ENCODE results near the gene HSPA12B. TPM values are rescaled to one million over a fixed set of nuclear protein-coding genes. Genes with fewer than 3 reads are reported as not detected.

The HSPA12B gene
- total and polyA plus RNA-seq, 3 donors from 2014 or later, result 8.0 to 11.1 (median 10.7) TPM

DNA sequence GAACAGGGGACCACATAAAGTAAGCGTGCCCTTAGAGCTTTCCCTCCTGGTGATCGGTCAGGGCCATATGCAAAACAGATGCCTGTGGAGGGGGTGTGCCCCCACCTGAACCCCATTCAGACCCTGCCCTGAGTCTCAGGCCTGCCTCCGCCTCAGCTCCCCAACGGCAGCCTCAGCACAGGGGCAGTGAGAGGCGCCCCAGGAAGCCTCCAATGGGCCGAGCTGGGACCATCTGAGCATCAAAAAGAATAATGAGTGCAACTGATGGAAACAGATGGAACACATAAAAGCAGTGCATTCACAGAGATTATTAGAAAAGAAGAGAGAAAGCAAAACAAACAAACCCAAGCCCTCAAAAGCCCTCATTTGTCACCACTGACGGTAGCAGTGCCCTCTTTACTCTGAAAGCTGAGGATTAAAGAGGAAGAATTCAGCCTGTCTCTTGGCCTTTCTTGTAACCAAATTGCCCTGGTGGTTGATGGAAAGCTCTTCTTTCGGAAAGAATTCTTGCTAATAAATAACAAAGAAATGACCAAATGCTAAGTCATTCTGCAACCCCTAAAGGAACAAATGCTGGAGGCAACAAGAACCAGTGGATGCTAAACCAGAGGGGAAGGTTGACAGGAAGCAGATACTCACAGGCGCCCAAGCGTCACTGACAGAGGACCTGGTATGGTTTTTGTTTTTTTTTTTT lies 28.3 kb downstream of the HSPA12B start:
- H3K27ac ChIP-seq, result no peak overlapping the region
- H3K27me3 ChIP-seq, result no peaks in the 10 kb centered on the region
- no peaks in the 10 kb centered on the region for H3K4me1 ChIP-seq
- DNase-seq, result no peak
- WGBS, 2 donors, result 76 to 83% methylated on average over 7 to 10 of the region's 10 CpGs
- intact Hi-C loops (cut with DNase I; ENCODE audit: low total_unique reads), result no loop called here
- no peaks in the 10 kb centered on the region for H3K9me3 ChIP-seq
- no peaks in the 10 kb centered on the region for H3K36me3 ChIP-seq (ENCODE audit: low read depth, missing control alignments)
- H3K4me3 ChIP-seq, result no peak overlapping the region
- no peak for TF ChIP-seq POLR2A (IDR thresholded peaks at IDR 0.05)
- TF ChIP-seq, protein P1, sequence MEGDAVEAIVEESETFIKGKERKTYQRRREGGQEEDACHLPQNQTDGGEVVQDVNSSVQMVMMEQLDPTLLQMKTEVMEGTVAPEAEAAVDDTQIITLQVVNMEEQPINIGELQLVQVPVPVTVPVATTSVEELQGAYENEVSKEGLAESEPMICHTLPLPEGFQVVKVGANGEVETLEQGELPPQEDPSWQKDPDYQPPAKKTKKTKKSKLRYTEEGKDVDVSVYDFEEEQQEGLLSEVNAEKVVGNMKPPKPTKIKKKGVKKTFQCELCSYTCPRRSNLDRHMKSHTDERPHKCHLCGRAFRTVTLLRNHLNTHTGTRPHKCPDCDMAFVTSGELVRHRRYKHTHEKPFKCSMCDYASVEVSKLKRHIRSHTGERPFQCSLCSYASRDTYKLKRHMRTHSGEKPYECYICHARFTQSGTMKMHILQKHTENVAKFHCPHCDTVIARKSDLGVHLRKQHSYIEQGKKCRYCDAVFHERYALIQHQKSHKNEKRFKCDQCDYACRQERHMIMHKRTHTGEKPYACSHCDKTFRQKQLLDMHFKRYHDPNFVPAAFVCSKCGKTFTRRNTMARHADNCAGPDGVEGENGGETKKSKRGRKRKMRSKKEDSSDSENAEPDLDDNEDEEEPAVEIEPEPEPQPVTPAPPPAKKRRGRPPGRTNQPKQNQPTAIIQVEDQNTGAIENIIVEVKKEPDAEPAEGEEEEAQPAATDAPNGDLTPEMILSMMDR (IDR thresholded peaks at IDR 0.05), result no peak

DNA sequence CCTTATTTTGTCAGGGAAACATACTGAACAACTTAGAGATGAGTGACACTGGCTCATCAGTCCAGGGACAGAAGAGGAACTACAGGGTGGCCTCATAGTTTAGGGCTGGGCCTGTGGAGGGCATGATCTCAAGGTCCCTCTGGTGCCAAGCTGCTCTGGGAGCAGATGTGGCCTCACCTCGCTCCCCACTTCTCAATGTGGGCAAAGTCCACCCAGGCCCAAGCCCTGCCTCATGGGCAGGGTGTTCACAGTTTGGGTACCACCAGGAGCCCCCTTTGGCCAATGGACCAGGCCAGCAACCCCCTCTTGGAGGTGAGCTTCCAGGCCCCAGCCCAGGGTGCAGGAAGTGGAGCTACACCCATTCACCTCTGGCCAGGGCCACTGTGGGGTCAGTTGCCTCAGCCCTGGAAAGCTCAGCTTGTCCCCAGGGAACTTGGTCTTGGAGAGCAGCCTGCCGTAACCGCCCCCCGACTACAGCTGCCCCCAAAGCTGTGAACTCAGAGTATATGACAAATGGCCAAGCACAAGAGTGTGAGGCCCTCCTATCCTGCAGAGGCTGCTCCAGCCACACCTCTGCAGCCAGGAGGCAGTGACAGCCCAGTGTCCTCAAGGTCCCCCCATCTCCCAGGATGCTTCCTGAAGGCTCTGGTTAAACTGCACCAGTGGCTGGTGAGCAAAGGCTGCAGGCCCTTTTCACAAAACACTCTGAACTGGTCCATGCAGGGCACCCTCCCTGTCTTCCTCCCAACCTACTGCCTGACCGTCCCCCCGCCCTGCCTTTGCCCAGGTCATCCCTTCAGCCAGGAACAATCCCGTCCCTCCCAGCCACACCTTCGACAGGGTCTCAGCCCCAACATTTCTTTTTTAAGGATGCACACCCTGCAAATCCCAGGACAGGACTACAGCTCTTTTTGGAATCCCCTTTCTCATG lies 31.5 kb downstream of the HSPA12B start:
- H3K27me3 ChIP-seq, result no peaks in the 10 kb centered on the region
- H3K4me3 ChIP-seq, result no peak overlapping the region
- H3K4me1 ChIP-seq, result peaks cover 8% of the 10 kb centered on the region
- DNase-seq, result no peak
- no peaks in the 10 kb centered on the region for H3K9me3 ChIP-seq
- no peak overlapping the region for H3K27ac ChIP-seq
- WGBS, 2 donors, result 78 to 92% methylated on average over 5 to 8 of the region's 8 CpGs
- no peaks in the 10 kb centered on the region for H3K36me3 ChIP-seq (ENCODE audit: low read depth, missing control alignments)
- TF ChIP-seq, protein P1 (IDR thresholded peaks at IDR 0.05), result no peak
- TF ChIP-seq POLR2A (IDR thresholded peaks at IDR 0.05), result no peak
- intact Hi-C loops (cut with DNase I; ENCODE audit: low total_unique reads), result no loop called here

DNA sequence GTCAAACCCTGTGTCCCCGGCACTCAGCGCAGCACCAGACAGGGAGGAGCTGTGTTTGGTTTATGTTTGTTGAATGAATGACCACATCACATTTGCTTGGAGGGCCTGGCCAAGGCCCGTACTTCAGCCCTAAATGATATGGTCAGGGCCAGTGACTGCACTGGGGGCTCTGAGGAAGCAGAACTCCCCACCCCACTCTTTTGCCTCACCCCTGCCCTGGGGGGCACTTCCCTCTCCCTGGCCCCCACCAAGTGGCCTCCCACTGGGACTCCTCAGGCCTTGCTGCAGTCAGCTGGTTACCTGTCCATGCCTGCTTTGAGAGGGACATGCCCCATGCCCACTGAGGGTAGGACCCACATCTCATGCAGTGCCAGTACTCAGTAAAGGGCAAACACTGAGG lies 32.2 kb downstream of the HSPA12B start:
- H3K4me1 ChIP-seq, result peaks cover 8% of the 10 kb centered on the region
- H3K36me3 ChIP-seq (ENCODE audit: low read depth, missing control alignments), result no peaks in the 10 kb centered on the region
- no peak for DNase-seq
- TF ChIP-seq, protein P1 (IDR thresholded peaks at IDR 0.05), result no peak
- TF ChIP-seq POLR2A (IDR thresholded peaks at IDR 0.05), result no peak
- H3K27ac ChIP-seq, result no peak overlapping the region
- H3K9me3 ChIP-seq, result no peaks in the 10 kb centered on the region
- intact Hi-C loops (cut with DNase I; ENCODE audit: low total_unique reads), result no loop called here
- no peak overlapping the region for H3K4me3 ChIP-seq
- 94% methylated on average over 2 to 3 of the region's 3 CpGs for WGBS, 2 donors
- no peaks in the 10 kb centered on the region for H3K27me3 ChIP-seq

DNA sequence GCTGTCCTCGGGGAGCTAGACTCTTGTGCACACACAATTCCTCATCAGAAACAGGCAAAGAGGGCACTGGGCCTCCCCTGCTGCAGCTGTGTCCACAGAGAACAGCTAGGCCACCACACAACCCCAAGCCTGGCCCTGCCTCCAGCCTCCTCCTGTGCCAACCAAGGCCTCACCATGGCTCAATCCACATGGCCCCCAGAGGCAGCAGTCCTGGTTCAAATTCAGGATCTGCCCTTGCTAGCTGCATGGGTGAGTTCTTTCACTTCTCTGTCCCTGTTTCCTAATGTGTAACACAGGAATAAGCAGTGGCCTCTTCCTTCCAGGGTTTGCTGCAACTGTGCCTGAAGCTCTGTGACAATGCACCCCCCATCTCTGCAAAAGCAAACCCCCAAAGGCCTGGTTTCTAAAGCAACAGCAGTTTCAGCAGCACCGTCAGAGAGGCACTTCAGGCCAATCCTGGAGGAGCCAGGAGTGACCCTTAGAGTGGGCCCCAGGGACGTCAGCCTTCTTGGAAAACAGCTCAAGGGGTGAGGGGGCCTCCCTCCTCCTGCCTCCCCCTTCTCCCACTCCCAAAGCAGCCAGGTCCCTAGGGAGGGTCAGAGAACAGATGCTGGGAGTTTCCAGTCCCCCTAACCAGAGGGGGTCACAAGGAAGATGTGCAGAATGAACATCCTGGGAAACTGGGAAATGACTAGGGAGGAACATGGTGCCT lies 32.8 kb downstream of the HSPA12B start:
- Histone ChIP-seq H3K4me3 (no peak overlapping the region), H3K27ac (no peak overlapping the region), H3K36me3 (ENCODE audit: low read depth, missing control alignments) (no peaks in the 10 kb centered on the region), H3K4me1 (peaks cover 8% of the 10 kb centered on the region), H3K27me3 (no peaks in the 10 kb centered on the region), H3K9me3 (no peaks in the 10 kb centered on the region)
- intact Hi-C loops (cut with DNase I; ENCODE audit: low total_unique reads), result no loop called here
- 67 to 69% methylated on average over 3 of the region's 3 CpGs for WGBS, 2 donors
- TF ChIP-seq POLR2A (IDR thresholded peaks at IDR 0.05), result no peak
- TF ChIP-seq, protein P1 (IDR thresholded peaks at IDR 0.05), result no peak
- no peak for DNase-seq

Data from testis (tissue), 3 donors.